SK-N-SH (cell line): ENCODE results near the gene KSR2.

Source experiments
- CHD2 ChIP-seq: fragments of 150-350 bp; IDR thresholded peaks from 2 replicates; pipeline ENCODE4 v1.6.1; 2018; ENCODE audit warnings: low read length; ENCODE audit not compliant: partially characterized antibody
- ELF1 ChIP-seq: IDR thresholded peaks from 2 replicates; pipeline ENCODE4 v1.4.0; 2012
- EP300 ChIP-seq, 2 experiments: IDR thresholded peaks; 2 replicates each; pipeline versions ENCODE4 v1.4.0 to v1.6.1; 2012; ENCODE audit warnings: borderline replicate concordance in 1 of 2, low read depth in 1 of 2, low read length in 1 of 2
- POLR2AphosphoS5 ChIP-seq: IDR thresholded peaks from 2 replicates; pipeline ENCODE4 v1.6.1; 2012; ENCODE audit warnings: low read depth, low read length
- RCOR1 ChIP-seq: fragments of 150-350 bp; IDR thresholded peaks from 2 replicates; pipeline ENCODE4 v1.6.1; 2017; ENCODE audit warnings: antibody characterized with exemption, low read length
- RFX5 ChIP-seq: IDR thresholded peaks from 2 replicates; pipeline ENCODE4 v1.6.1; 2012; ENCODE audit warnings: mild to moderate bottlenecking, improper control_type of control experiment, low read length
- SMC3 ChIP-seq: IDR thresholded peaks from 2 replicates; pipeline ENCODE4 v1.6.1; 2012; ENCODE audit warnings: low read depth, low read length, improper control_type of control experiment
- TAF1 ChIP-seq: IDR thresholded peaks from 2 replicates; pipeline ENCODE4 v1.6.1; 2012; ENCODE audit warnings: low read depth, mild to moderate bottlenecking, low read length, moderate library complexity, borderline replicate concordance
- TCF12 ChIP-seq: IDR thresholded peaks from 2 replicates; pipeline ENCODE4 v1.4.0; 2012
- TF ChIP-seq, protein P1 (sequence below): fragments of 200-600 bp; sonication (generic); IDR thresholded peaks from 2 replicates; pipeline ENCODE4 v1.6.1; 2017; ENCODE audit warnings: antibody characterized with exemption, mild to moderate bottlenecking, moderate library complexity
- TF ChIP-seq, protein P2 (sequence below): IDR thresholded peaks from 2 replicates; pipeline ENCODE4 v1.6.1; 2012; ENCODE audit warnings: mild to moderate bottlenecking, low read depth, low read length, moderate library complexity
- TF ChIP-seq, protein P3 (sequence below): IDR thresholded peaks from 2 replicates; pipeline ENCODE4 v1.4.0; 2012; ENCODE audit warnings: low read depth, borderline replicate concordance

DNA sequence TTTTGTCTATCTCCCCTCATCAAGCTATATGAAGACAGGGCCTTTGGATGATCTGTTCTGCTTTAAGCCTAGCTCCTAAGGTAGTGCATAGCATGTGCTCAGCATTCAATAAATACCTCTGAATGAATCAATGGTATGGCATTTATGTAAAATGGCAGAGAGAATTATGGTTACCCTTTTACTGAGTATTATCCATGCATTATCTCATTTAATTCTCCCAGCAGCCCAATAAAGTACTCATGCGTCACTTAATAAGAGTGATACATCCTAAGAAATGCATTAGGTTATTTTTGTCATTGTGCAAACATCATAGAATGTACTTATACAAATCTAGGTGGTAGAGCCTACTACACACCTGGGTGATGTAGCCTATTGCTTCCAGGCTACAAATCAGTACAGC is 269.7 kb downstream of the KSR2 start:
- no peak for TF ChIP-seq EP300 (IDR thresholded peaks at IDR 0.05; ENCODE audit: borderline replicate concordance in 1 of 2, low read depth in 1 of 2, low read length in 1 of 2)
- TF ChIP-seq, protein P1, sequence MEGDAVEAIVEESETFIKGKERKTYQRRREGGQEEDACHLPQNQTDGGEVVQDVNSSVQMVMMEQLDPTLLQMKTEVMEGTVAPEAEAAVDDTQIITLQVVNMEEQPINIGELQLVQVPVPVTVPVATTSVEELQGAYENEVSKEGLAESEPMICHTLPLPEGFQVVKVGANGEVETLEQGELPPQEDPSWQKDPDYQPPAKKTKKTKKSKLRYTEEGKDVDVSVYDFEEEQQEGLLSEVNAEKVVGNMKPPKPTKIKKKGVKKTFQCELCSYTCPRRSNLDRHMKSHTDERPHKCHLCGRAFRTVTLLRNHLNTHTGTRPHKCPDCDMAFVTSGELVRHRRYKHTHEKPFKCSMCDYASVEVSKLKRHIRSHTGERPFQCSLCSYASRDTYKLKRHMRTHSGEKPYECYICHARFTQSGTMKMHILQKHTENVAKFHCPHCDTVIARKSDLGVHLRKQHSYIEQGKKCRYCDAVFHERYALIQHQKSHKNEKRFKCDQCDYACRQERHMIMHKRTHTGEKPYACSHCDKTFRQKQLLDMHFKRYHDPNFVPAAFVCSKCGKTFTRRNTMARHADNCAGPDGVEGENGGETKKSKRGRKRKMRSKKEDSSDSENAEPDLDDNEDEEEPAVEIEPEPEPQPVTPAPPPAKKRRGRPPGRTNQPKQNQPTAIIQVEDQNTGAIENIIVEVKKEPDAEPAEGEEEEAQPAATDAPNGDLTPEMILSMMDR, result no peak
- TF ChIP-seq, protein P2, sequence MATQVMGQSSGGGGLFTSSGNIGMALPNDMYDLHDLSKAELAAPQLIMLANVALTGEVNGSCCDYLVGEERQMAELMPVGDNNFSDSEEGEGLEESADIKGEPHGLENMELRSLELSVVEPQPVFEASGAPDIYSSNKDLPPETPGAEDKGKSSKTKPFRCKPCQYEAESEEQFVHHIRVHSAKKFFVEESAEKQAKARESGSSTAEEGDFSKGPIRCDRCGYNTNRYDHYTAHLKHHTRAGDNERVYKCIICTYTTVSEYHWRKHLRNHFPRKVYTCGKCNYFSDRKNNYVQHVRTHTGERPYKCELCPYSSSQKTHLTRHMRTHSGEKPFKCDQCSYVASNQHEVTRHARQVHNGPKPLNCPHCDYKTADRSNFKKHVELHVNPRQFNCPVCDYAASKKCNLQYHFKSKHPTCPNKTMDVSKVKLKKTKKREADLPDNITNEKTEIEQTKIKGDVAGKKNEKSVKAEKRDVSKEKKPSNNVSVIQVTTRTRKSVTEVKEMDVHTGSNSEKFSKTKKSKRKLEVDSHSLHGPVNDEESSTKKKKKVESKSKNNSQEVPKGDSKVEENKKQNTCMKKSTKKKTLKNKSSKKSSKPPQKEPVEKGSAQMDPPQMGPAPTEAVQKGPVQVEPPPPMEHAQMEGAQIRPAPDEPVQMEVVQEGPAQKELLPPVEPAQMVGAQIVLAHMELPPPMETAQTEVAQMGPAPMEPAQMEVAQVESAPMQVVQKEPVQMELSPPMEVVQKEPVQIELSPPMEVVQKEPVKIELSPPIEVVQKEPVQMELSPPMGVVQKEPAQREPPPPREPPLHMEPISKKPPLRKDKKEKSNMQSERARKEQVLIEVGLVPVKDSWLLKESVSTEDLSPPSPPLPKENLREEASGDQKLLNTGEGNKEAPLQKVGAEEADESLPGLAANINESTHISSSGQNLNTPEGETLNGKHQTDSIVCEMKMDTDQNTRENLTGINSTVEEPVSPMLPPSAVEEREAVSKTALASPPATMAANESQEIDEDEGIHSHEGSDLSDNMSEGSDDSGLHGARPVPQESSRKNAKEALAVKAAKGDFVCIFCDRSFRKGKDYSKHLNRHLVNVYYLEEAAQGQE, result no peak
- no peak for TF ChIP-seq CHD2
- TF ChIP-seq SMC3, result no peak
- TF ChIP-seq RCOR1, result no peak
- no peak for TF ChIP-seq TCF12
- no peak for TF ChIP-seq RFX5
- TF ChIP-seq, protein P3, sequence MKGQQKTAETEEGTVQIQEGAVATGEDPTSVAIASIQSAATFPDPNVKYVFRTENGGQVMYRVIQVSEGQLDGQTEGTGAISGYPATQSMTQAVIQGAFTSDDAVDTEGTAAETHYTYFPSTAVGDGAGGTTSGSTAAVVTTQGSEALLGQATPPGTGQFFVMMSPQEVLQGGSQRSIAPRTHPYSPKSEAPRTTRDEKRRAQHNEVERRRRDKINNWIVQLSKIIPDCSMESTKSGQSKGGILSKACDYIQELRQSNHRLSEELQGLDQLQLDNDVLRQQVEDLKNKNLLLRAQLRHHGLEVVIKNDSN, result no peak
- no peak for TF ChIP-seq POLR2AphosphoS5
- TF ChIP-seq TAF1, result no peak
- TF ChIP-seq ELF1, result no peak
